PFSK-1 (cell line): ENCODE data around the gene PEX13.

ENCODE experiments used
- FOXP2 ChIP-seq: optimal IDR thresholded peaks from 2 replicates; pipeline ENCODE3; 2011; ENCODE audit warnings: borderline replicate concordance, control low read depth, inconsistent platforms; ENCODE audit not compliant: insufficient read depth; ENCODE audit errors: extremely low read length, extremely low read depth
- POLR2AphosphoS5 ChIP-seq: IDR thresholded peaks from 2 replicates; pipeline ENCODE4 v1.6.1; 2012; ENCODE audit warnings: low read depth, mild to moderate bottlenecking, control low read depth, low read length, moderate library complexity
- SIN3A ChIP-seq: IDR thresholded peaks from 2 replicates; pipeline ENCODE4 v1.6.1; 2012; ENCODE audit warnings: mild to moderate bottlenecking, low read length, moderate library complexity, borderline replicate concordance; ENCODE audit not compliant: insufficient read depth
- TAF1 ChIP-seq: IDR thresholded peaks from 2 replicates; pipeline ENCODE4 v1.6.1; 2012; ENCODE audit warnings: low read length, control low read depth, borderline replicate concordance; ENCODE audit not compliant: insufficient read depth
- TF ChIP-seq, protein P1 (sequence below), 2 experiments: IDR thresholded peaks; 2 replicates each; pipeline versions ENCODE4 v1.6.1 to v1.8.0; 2011 to 2012; ENCODE audit warnings: low read depth in 2 of 2, low read length in 2 of 2, control low read depth in 1 of 2, inconsistent platforms in 1 of 2, mild to moderate bottlenecking in 1 of 2, moderate library complexity in 1 of 2; ENCODE audit not compliant: insufficient read depth in 1 of 2

PEX13 gene

DNA sequence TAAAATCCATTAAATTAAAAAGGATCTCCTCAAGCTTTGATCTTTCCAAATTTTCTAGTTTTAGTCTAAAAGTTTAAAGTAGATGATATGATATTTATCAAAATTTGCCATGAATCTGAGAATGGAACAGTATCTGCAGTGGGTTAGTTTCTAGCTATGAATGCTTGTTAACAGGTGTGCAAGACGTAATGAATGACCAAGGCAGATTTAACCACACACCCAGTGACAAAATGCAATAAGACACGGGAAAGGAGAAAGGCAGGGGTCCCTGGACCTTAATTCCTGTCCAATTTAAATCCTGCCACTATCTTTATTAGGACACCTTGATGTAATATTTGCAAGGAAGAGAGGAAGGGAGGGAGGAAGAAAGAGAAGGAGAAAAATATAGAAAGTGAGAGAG is 30.5 kb upstream of the PEX13 start:
- no peak for TF ChIP-seq POLR2AphosphoS5
- no peak for TF ChIP-seq FOXP2
- no peak for TF ChIP-seq SIN3A
- TF ChIP-seq TAF1: no peak
- TF ChIP-seq, protein P1, sequence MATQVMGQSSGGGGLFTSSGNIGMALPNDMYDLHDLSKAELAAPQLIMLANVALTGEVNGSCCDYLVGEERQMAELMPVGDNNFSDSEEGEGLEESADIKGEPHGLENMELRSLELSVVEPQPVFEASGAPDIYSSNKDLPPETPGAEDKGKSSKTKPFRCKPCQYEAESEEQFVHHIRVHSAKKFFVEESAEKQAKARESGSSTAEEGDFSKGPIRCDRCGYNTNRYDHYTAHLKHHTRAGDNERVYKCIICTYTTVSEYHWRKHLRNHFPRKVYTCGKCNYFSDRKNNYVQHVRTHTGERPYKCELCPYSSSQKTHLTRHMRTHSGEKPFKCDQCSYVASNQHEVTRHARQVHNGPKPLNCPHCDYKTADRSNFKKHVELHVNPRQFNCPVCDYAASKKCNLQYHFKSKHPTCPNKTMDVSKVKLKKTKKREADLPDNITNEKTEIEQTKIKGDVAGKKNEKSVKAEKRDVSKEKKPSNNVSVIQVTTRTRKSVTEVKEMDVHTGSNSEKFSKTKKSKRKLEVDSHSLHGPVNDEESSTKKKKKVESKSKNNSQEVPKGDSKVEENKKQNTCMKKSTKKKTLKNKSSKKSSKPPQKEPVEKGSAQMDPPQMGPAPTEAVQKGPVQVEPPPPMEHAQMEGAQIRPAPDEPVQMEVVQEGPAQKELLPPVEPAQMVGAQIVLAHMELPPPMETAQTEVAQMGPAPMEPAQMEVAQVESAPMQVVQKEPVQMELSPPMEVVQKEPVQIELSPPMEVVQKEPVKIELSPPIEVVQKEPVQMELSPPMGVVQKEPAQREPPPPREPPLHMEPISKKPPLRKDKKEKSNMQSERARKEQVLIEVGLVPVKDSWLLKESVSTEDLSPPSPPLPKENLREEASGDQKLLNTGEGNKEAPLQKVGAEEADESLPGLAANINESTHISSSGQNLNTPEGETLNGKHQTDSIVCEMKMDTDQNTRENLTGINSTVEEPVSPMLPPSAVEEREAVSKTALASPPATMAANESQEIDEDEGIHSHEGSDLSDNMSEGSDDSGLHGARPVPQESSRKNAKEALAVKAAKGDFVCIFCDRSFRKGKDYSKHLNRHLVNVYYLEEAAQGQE (IDR thresholded peaks at IDR 0.05; ENCODE audit: insufficient read depth in 1 of 2, low read depth in 2 of 2, low read length in 2 of 2): no peak

DNA sequence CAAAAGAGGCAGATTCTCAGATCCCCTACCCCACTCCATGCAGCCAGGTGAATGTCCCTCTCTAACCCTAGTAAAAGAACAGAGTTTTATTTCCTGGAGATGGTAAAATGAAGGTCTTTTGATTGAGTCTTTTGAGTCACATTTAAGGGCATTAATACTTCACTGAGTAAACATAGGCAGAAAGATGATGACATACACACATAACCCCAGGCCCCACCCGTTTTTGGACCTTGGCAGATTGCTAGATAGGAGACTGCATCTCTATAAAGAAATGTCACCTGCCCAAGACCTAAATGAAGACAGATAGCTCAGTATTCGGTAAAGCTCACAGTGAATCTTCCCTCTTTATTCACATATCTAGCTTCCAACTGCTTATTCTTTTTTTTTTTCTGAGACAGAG is 28.3 kb upstream of the PEX13 start:
- TF ChIP-seq TAF1: no peak
- no peak for TF ChIP-seq POLR2AphosphoS5
- no peak for TF ChIP-seq SIN3A
- no peak for TF ChIP-seq FOXP2
- TF ChIP-seq, protein P1 (IDR thresholded peaks at IDR 0.05; ENCODE audit: insufficient read depth in 1 of 2, low read depth in 2 of 2, low read length in 2 of 2): no peak

DNA sequence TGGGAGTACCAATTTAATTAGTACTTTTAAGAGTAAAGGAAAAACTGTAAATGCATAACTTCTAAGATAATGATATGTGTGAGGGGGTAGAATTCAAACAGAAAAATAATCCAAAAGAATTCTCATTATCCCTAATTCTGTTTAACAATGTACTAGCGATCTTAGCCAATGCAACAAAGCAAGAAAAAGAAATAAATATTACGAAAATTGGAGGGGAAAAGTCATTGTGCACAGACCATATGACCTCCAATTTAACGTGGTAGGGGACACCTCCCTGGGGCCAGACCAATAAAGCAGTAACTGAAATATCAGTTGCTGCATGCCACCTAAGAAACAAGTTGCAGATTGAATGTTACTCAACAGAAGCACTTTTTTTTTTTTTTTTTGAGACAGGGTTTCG is 25.9 kb upstream of the PEX13 start:
- no peak for TF ChIP-seq FOXP2

DNA sequence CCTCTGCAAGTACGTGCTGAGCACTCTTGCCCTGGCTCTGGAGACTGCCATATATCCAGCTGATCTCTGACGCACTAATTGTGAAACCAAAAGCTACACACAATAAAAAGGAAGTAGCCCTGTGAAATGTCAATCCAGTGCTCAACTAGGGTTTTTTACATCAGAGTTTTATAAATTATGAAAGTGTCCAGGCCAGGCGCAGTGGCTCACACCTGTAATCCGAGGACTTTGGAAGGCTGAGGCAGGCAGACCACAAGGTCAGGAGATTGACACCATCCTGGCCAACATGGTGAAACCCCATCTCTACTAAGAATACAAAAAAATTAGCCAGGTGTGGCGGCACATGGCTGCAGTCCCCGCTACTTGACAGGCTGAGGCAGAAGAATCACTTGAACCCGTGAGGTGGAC is 24.5 kb upstream of the PEX13 start:
- TF ChIP-seq POLR2AphosphoS5: no peak
- TF ChIP-seq SIN3A: no peak
- TF ChIP-seq TAF1: no peak
- TF ChIP-seq, protein P1 (IDR thresholded peaks at IDR 0.05; ENCODE audit: insufficient read depth in 1 of 2, low read depth in 2 of 2, low read length in 2 of 2): no peak
- TF ChIP-seq FOXP2: no peak

DNA sequence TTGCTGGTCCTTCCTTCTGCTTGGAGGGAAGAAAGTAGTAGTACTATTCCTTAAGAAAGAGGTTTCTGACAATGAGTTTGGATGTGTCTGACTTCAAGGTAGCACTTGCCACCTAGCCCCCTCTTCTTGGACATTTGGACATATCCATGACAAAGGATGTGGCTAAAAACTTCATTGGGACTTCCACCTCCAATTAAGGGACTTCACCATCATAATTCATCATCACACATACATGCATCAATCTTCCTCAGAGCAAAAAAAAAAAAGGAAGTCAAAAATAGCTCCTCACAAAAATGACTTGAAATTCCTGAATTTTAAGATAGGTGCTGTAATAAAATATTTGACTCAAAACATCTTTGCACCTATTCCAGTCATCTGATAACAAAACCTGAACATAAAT is 23.4 kb upstream of the PEX13 start:
- TF ChIP-seq FOXP2: no peak
- TF ChIP-seq, protein P1 (IDR thresholded peaks at IDR 0.05; ENCODE audit: insufficient read depth in 1 of 2, low read depth in 2 of 2, low read length in 2 of 2): no peak
- TF ChIP-seq SIN3A: no peak
- TF ChIP-seq POLR2AphosphoS5: no peak
- TF ChIP-seq TAF1: no peak
